ENCODE measurements around the gene SPATA33. TPM values are rescaled to one million over a fixed set of nuclear protein-coding genes. Genes with fewer than 3 reads are reported as not detected.
"Not testable (repeated sequence)": the region's sequence is repeated elsewhere in the genome, so short reads cannot be mapped to it uniquely, and the experiment has no call there.

The SPATA33 gene
- total RNA-seq, 2 experiments from 2014 or later: 9.8 to 11.6 TPM

DNA sequence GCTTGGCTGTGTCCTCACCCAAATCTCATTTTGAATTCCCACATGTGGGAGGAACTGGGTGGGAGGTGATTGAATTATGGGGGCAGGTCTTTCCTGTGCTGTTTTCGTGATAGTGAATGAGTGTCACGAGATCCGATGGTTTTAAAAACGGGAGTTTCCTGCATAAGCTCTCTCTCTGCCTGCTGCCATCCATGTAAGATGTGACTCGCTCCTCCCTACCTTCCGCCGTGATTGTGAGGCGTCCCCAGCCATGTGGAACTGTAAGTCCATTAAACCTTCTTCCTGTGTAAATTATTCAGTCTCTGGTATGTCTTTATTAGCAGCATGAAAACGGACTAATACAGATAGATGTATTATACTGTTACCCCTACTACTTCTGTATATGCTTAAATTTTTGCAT is 3.6 kb downstream of the SPATA33 start:
- Mint-ChIP-seq H3K9me3 (no peaks in the 10 kb centered on the region), H3K4me3 (no peak overlapping the region), H3K4me1 (peaks cover 13% of the 10 kb centered on the region), H3K27me3 (no peaks in the 10 kb centered on the region), H3K36me3 (peaks cover 32% of the 10 kb centered on the region), H3K27ac (no peak overlapping the region)
- POLR2A ChIA-PET: no interaction called here
- ATAC-seq (ENCODE audit: low read depth): no peak
- DNase-seq: no peak

DNA sequence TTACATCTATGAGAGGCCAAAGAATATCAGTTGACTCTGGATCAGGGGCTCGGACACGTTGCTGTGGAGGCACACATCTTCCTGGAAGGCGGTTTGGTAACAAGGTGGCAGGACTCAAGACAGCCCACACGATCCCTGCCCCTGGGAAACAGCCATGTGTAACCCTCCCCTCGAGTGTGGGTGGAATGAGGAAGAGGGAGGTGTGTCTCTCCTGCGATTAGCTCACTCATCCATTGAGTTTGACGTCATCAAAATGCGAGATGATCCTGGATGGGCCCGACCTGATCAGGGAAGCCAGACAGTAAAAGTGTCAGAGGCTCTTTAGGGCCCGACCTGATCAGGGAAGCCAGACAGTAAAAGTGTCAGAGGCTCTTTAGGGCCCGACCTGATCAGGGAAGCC is 6.6 kb downstream of the SPATA33 start:
- ATAC-seq (ENCODE audit: low read depth); H3K27ac Mint-ChIP-seq; POLR2A ChIA-PET: not testable (repeated sequence)

DNA sequence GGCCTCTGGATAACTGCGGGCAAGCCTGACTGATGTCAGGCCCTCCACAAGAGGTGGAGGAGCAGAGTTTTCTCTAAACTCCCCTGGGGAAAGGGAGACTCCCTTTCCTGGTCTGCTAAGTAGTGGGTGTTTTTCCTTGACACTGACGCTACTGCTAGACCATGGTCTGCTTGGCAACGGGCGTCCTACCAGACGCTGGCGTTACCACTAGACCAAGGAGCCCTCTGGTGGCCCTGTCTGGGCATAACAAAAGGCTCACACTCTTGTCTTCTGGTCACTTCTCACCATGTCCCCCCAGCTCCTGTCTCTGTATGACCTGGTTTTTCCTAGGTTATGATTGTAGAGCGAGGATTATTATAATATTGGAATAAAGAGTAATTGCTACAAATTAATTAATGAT is 9.4 kb downstream of the SPATA33 start:
- H3K27ac Mint-ChIP-seq; H3K4me3 Mint-ChIP-seq; H3K27me3 Mint-ChIP-seq; H3K9me3 Mint-ChIP-seq; POLR2A ChIA-PET; ATAC-seq (ENCODE audit: low read depth); DNase-seq: not testable (repeated sequence)
- Mint-ChIP-seq H3K4me1 (peaks cover 12% of the 10 kb centered on the region), H3K36me3 (peaks cover 13% of the 10 kb centered on the region)

More for the DNA sequence above, 6.6 kb downstream of the SPATA33 start:
- H3K9me3 Mint-ChIP-seq, H3K4me3 Mint-ChIP-seq, DNase-seq, H3K27me3 Mint-ChIP-seq: not testable (repeated sequence)
- Mint-ChIP-seq H3K4me1 (peaks cover 17% of the 10 kb centered on the region), H3K36me3 (peaks cover 27% of the 10 kb centered on the region)

DNA sequence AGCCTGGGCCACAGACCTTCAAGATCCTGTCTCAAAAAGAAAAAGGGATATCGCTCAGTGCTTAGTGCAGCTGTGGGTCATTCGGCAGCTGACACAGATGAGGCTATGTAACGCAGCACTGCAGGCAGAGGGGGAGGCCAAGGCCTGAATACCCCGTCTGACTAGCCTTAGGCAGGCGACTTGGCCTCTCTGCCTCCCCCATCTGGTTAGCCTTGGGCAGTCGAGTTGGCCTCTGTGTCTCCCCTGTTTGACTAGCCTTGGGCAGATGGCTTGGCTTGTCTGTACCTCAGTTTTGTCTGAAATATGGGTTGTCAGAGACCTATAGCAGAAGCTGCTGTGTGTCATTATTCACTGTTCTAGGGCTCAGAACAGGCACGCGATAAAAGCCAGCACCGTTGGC is 10.0 kb downstream of the SPATA33 start:
- Mint-ChIP-seq H3K9me3 (no peaks in the 10 kb centered on the region), H3K4me1 (peaks cover 12% of the 10 kb centered on the region), H3K36me3 (peaks cover 11% of the 10 kb centered on the region), H3K27ac (no peak overlapping the region), H3K4me3 (no peak overlapping the region), H3K27me3 (no peaks in the 10 kb centered on the region)
- POLR2A ChIA-PET: interaction anchor here (0.7 kb wide), 1 partner anchor 33 kb away, joined by 4 read pairs; no protein-coding TSS in a partner anchor
- no peak for ATAC-seq (ENCODE audit: low read depth)
- DNase-seq: no peak

DNA sequence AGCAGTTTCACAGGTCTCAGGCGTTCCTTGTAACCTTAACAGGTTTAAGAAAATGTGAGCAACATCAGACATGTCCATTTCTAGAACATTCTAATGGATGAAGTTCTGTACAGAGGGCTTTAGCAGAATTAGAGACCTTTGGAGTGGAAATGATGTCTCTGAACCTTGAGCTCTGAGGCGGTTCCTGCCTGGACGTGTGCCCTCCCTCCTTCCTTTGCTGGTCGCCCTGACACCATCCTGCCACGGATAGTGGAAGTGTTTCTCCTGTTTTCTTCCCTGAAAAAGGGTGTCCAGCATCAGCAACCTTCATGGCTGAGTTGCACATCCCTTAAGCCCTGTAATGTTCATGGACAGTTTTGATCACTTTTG is 11.1 kb downstream of the SPATA33 start:
- no peak for DNase-seq
- no peak for ATAC-seq (ENCODE audit: low read depth)
- no peaks in the 10 kb centered on the region for H3K27me3 Mint-ChIP-seq
- peak overlapping the region; percentile 19 for H3K4me3 Mint-ChIP-seq
- POLR2A ChIA-PET: interaction anchor here (0.6 to 1.4 kb wide), 2 partner anchors 17 to 60 kb away, joined by 4 to 5 read pairs; partner anchors contain the start of gene CDK10
- H3K27ac Mint-ChIP-seq: no peak overlapping the region
- H3K4me1 Mint-ChIP-seq: peaks cover 12% of the 10 kb centered on the region
- H3K36me3 Mint-ChIP-seq: peaks cover 1% of the 10 kb centered on the region
- H3K9me3 Mint-ChIP-seq: no peaks in the 10 kb centered on the region

DNA sequence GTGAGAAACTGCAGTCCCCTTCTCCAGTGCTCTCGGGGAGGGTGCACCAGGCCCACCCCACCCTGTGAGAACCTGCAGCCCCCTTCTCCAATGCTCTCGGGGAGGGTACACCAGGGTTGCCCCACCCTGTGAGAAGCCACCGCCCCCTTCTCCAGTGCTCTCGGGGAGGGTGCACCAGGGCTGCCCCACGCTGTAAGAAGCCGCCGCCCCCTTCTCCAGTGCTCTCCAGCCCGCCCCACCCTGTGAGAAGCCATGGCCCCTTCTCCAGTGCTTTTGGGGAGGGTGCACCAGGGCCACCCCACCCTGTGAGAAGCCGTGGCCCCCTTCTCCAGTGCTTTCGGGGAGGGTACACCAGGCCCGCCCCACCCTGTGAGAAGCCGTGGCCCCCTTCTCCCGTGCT is 12.1 kb downstream of the SPATA33 start:
- Mint-ChIP-seq H3K4me3 (no peak overlapping the region), H3K27ac (no peak overlapping the region), H3K9me3 (no peaks in the 10 kb centered on the region), H3K27me3 (no peaks in the 10 kb centered on the region), H3K36me3 (no peaks in the 10 kb centered on the region), H3K4me1 (peaks cover 12% of the 10 kb centered on the region)
- POLR2A ChIA-PET: no interaction called here
- ATAC-seq (ENCODE audit: low read depth): no peak
- DNase-seq: no peak

DNA sequence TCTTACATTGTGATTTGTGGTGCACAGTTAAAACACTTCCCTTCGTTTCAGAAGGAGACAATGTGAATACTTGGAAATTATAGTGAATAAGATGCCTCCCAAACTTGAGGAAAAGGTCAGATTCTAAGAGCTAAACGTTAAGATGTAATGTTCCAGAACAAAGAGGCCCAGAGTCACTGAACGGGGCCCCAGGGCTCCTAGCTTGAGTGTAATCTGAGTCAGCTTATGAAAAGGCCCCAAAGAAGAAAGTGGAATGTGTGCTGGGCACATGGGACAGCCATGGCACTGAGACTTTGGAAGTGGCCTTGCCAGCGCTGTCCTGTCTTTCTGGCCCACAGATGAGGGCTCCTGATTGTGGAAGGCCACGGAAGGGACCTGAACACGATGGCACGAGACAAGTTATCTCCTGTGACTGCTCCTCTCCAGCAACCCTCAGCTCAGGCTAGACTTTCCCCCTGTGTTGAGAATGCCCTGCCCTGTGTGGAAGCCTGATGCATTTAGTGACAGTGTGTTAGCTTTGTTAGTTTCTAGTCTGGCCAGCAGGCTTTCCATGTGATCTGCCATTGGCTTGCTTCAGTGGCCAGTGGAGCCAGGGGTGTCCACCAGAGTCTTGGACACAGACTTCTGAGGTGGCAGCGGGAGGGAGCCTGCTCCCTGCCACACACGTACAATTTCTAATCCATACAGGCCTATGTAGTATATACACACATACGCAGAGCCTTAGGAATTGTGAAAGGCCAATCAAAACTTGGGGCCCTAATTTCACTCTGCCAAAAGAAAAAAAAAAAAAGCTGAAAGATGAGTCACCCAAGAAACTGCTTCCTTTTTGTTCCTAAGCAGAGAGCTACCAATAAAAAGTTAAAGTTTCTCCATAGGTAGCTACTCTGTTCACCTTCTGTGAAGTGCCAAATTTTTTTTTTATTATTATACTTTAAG is 13.1 kb downstream of the SPATA33 start:
- Mint-ChIP-seq H3K27me3 (no peaks in the 10 kb centered on the region), H3K36me3 (no peaks in the 10 kb centered on the region), H3K27ac (no peak overlapping the region), H3K4me3 (no peak overlapping the region), H3K9me3 (no peaks in the 10 kb centered on the region), H3K4me1 (peaks cover 12% of the 10 kb centered on the region)
- POLR2A ChIA-PET: interaction anchor here (0.6 kb wide), 2 partner anchors 306 to 537 kb away, joined by 3 read pairs; no protein-coding TSS in a partner anchor
- no peak for DNase-seq
- no peak for ATAC-seq (ENCODE audit: low read depth)

DNA sequence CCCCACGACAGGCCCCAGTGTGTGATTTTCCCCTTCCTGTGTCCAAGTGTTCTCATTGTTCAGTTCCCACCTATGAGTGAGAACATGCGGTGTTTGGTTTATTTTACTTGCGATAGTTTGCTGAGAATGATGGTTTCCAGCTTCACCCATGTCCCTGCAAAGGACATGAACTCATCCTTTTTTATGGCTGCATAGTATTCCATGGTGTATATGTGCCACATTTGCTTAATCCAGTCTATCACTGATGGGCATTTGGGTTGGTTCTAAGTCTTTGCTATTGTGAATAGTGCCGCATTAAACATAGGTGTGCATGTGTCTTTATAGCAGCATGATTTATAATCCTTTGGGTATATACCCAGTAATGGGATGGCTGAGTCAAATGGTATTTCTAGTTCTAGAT is 13.9 kb downstream of the SPATA33 start:
- POLR2A ChIA-PET: interaction anchor here (0.6 kb wide), 2 partner anchors 305 to 537 kb away, joined by 3 read pairs; no protein-coding TSS in a partner anchor
- not testable (repeated sequence) for H3K9me3 Mint-ChIP-seq; ATAC-seq (ENCODE audit: low read depth); H3K4me3 Mint-ChIP-seq; H3K27me3 Mint-ChIP-seq; H3K36me3 Mint-ChIP-seq; DNase-seq; H3K27ac Mint-ChIP-seq
- H3K4me1 Mint-ChIP-seq: peaks cover 11% of the 10 kb centered on the region

DNA sequence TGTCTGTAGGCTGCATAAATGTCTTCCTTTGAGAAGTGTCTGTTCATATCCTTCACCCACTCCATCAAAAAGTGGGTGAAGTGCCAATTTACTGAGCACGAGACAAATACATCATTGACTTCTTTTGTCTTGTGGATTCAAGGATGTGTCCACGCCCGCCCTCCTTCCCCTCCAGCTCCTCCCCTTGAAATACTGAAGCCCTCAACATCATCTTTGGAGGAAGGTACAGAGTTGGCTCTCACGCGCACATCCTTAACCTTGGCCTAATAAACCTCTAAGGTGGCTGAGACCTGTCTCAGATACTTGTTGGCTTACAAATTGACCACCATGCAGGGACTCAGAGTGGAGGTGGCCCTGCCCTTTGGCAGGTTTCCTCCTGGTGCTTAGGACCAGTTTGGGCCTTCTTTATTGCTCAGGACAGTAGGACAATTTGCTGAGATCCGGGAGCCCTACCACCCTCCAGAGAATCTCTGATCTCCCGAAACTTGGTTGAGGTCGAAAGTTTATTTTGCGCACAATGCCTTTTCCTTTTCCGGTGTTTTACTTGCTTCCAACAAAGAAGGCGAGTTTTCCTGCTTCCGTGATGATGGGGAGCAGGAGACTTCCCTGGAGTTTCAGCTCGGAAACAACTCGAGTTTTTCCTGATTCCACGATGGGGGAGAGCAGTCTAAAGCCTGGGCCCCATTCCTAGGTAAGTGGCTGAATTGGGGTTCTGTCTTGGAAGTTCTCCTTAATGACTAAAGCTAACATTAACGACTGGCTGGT is 14.7 kb downstream of the SPATA33 start:
- Mint-ChIP-seq H3K27ac (no peak overlapping the region), H3K27me3 (no peaks in the 10 kb centered on the region), H3K36me3 (no peaks in the 10 kb centered on the region), H3K4me3 (no peak overlapping the region), H3K4me1 (peaks cover 9% of the 10 kb centered on the region), H3K9me3 (no peaks in the 10 kb centered on the region)
- ATAC-seq (ENCODE audit: low read depth) (no peak), DNase-seq (no peak)
- POLR2A ChIA-PET: no interaction called here

DNA sequence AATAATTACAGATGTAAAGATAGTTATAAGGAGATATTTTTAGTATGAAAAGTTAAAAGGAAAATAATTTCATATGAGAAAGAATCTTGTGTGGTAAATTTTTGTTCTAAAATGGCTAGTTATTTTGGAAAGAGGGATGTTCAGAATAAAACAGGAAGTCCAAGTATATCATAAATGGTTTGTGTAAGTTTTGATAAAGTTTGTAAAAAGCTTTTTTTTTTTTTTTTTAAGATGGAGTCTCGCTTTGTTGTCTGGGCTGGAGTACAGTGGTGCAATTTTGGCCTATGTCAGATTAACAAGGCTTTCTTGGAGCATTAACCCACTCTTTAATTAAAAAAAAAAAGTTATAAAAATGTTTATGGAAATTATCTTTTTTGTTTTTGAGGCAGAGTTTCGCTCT is 20.6 kb downstream of the SPATA33 start:
- Mint-ChIP-seq H3K4me3 (no peak overlapping the region), H3K4me1 (no peaks in the 10 kb centered on the region), H3K27ac (no peak overlapping the region), H3K27me3 (no peaks in the 10 kb centered on the region), H3K36me3 (no peaks in the 10 kb centered on the region), H3K9me3 (no peaks in the 10 kb centered on the region)
- DNase-seq (no peak), ATAC-seq (ENCODE audit: low read depth) (no peak)
- POLR2A ChIA-PET: no interaction called here

DNA sequence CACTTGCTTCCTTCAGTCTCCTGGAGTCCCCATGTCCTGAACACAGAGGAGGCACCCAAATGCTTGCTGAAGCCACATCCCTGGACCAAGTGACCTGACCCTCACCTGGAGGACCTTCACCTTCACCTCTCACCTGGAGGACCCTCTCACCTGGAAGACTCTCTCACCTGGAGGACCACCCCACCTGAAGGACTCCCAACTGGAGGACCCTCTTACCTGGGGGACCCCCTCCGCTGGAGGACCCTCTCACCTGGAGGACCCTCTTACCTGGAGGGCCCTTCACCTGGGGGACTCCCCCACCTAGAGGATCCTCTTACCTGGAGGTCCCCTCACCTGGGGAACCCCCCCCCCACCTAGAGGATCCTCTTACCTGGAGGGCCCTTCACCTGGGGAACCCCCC is 28.3 kb downstream of the SPATA33 start:
- peaks cover 11% of the 10 kb centered on the region for H3K4me1 Mint-ChIP-seq
- POLR2A ChIA-PET: interaction anchor here (0.6 to 1.9 kb wide), 8 partner anchors 12 to 189 kb away, joined by 3 to 18 read pairs (median 5); no protein-coding TSS in a partner anchor
- DNase-seq: no peak
- peaks cover 8% of the 10 kb centered on the region for H3K36me3 Mint-ChIP-seq
- peak overlapping the region; percentile 37 for H3K4me3 Mint-ChIP-seq
- H3K27me3 Mint-ChIP-seq: no peaks in the 10 kb centered on the region
- no peak overlapping the region for H3K27ac Mint-ChIP-seq
- ATAC-seq (ENCODE audit: low read depth): no peak
- H3K9me3 Mint-ChIP-seq: no peaks in the 10 kb centered on the region

DNA sequence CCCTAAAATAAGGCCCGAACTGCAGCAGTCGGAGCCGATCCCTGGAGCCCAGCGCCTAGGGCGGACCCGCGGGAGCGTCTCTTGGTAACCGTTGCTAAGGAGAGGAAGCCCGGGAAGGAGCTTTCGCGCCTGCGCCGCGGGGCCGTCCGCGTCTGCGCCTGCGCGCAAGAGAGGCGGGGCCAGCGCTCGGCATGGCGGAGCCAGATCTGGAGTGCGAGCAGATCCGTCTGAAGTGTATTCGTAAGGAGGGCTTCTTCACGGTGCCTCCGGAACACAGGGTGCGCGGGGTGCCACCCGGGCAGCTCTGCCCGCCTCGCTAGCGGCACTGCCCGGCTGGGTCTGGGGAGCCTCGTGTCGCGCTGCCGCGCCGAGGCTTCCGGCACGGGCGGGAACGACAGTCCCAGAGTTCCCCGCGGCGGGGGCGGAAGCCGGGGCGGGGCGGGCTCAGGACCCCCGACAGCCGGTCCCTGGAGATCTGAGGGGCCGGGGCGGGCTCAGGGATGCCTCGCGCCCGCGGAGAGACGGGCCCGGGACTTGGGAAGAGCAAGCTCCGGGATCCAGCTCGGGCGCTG is 29.0 kb downstream of the SPATA33 start, which contains the start of gene CDK10:
Gene CDK10, plus strand, starts transcription at position 170 of the 572 bp plus-strand sequence. Its CDS starts 22 bp downstream, at position 192.
- peak; percentile 98 for DNase-seq
- H3K4me1 Mint-ChIP-seq: peaks cover 11% of the 10 kb centered on the region
- no peaks in the 10 kb centered on the region for H3K27me3 Mint-ChIP-seq
- ATAC-seq (ENCODE audit: low read depth): peak; percentile 88
- peaks cover 8% of the 10 kb centered on the region for H3K36me3 Mint-ChIP-seq
- H3K27ac Mint-ChIP-seq: peak within 1 kb of the TSS; percentile 90
- H3K4me3 Mint-ChIP-seq: peak within 1 kb of the TSS; percentile 96
- POLR2A ChIA-PET: interaction anchor here (0.6 to 1.9 kb wide), 9 partner anchors 11 to 188 kb away, joined by 3 to 18 read pairs (median 5); partner anchors contain the start of gene TCF25
- H3K9me3 Mint-ChIP-seq: no peaks in the 10 kb centered on the region
